C4-2B (cell line): ENCODE results near the gene MFSD1.

Experiments
- ZFX ChIP-seq: fragments of 450-650 bp; IDR thresholded peaks from 2 replicates; pipeline ENCODE4 v1.6.1; 2017
- TF ChIP-seq, protein P1 (sequence below): fragments of 450-650 bp; conservative IDR thresholded peaks from 2 replicates; pipeline ENCODE4 v1.5.1; 2017; ENCODE audit warnings: mild to moderate bottlenecking

DNA sequence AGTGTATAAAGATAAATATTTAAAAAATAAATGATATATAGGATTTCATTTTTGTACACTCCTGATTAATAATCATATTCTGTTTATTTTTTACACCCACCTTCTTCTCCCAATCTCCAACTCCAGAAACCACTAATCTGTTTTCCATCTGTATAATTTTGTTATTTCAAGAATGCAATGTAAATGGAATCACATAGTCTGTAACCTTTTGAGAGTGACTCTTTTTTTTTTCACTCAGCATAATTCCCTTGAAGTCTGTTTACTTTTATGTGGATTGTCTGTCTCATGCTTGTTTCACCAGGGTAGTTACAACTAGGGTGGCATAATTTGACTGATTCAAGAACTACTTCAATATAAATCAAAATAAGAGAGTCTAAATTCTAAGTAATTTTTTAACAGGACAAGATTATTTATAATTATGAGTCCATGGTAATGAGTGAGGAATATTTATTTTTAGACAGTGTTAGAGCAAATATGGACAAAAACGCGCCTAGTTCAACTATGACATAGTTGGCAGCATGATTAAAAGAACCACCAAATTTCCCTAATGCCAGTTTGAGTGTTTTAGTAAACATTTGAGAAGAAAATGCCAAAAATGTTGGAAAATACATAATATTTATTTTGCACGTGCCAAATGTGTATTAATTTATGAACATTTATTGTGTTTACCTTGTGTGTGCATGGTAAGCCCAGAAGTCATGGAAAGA lies 19.4 kb upstream of the MFSD1 start:
- TF ChIP-seq, protein P1, sequence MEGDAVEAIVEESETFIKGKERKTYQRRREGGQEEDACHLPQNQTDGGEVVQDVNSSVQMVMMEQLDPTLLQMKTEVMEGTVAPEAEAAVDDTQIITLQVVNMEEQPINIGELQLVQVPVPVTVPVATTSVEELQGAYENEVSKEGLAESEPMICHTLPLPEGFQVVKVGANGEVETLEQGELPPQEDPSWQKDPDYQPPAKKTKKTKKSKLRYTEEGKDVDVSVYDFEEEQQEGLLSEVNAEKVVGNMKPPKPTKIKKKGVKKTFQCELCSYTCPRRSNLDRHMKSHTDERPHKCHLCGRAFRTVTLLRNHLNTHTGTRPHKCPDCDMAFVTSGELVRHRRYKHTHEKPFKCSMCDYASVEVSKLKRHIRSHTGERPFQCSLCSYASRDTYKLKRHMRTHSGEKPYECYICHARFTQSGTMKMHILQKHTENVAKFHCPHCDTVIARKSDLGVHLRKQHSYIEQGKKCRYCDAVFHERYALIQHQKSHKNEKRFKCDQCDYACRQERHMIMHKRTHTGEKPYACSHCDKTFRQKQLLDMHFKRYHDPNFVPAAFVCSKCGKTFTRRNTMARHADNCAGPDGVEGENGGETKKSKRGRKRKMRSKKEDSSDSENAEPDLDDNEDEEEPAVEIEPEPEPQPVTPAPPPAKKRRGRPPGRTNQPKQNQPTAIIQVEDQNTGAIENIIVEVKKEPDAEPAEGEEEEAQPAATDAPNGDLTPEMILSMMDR, result no peak
- TF ChIP-seq ZFX, result no peak
